ENCODE measurements around the gene PRDM12.
"Not testable (repeated sequence)": the region's sequence is repeated elsewhere in the genome, so short reads cannot be mapped to it uniquely, and the experiment has no call there.

PRDM12 gene

GRCh38 chr9:130677252-130677651 lies 12.9 kb downstream of the PRDM12 start:
- no peaks in the 10 kb centered on the region for H3K79me2 ChIP-seq (ENCODE audit: control insufficient read depth, insufficient read depth, low read length, unreplicated experiment)
- H2AFZ ChIP-seq (ENCODE audit: low read length, unreplicated experiment), result no peak overlapping the region
- H3K27me3 ChIP-seq (ENCODE audit: insufficient read depth, low read length), result 0 out of 2 replicates have a peak, but pooled peaks cover 10% of the 10 kb centered on the region
- no peak overlapping the region for H3K4me3 ChIP-seq (ENCODE audit: low read depth, low read length)
- H3K4me1 ChIP-seq (ENCODE audit: control insufficient read depth, insufficient read depth, low read length, unreplicated experiment), result peaks cover 8% of the 10 kb centered on the region
- H3K36me3 ChIP-seq (ENCODE audit: insufficient read depth, low read length), result no peaks in the 10 kb centered on the region
- no peak overlapping the region for H3K27ac ChIP-seq (ENCODE audit: low read depth, low read length)

GRCh38 chr9:130680836-130681768 lies 16.7 kb downstream of the PRDM12 start:
- Histone ChIP-seq H3K4me3 (ENCODE audit: low read depth, low read length) (peak overlapping the region; percentile 77), H3K4me1 (ENCODE audit: control insufficient read depth, insufficient read depth, low read length, unreplicated experiment) (peaks cover 9% of the 10 kb centered on the region), H2AFZ (ENCODE audit: low read length, unreplicated experiment) (peak overlapping the region; percentile 83), H3K36me3 (ENCODE audit: insufficient read depth, low read length) (no peaks in the 10 kb centered on the region), H3K27me3 (ENCODE audit: insufficient read depth, low read length) (0 out of 2 replicates have a peak, but pooled peaks cover 10% of the 10 kb centered on the region), H3K79me2 (ENCODE audit: control insufficient read depth, insufficient read depth, low read length, unreplicated experiment) (no peaks in the 10 kb centered on the region), H3K27ac (ENCODE audit: low read depth, low read length) (no peak overlapping the region)

- H2AFZ ChIP-seq (ENCODE audit: low read length, unreplicated experiment), result peak overlapping the region; percentile 71
- H3K27me3 ChIP-seq (ENCODE audit: insufficient read depth, low read length), result 0 out of 2 replicates have a peak, but pooled peaks cover 10% of the 10 kb centered on the region
- H3K36me3 ChIP-seq (ENCODE audit: insufficient read depth, low read length), result no peaks in the 10 kb centered on the region
- peak overlapping the region; percentile 76 for H3K4me3 ChIP-seq (ENCODE audit: low read depth, low read length)
- no peak overlapping the region for H3K27ac ChIP-seq (ENCODE audit: low read depth, low read length)
- H3K79me2 ChIP-seq (ENCODE audit: control insufficient read depth, insufficient read depth, low read length, unreplicated experiment), result no peaks in the 10 kb centered on the region
- H3K4me1 ChIP-seq (ENCODE audit: control insufficient read depth, insufficient read depth, low read length, unreplicated experiment), result peaks cover 9% of the 10 kb centered on the region
Measured at GRCh38 chr9:130681769-130682420, 17.5 kb downstream of the PRDM12 start.

GRCh38 chr9:130682421-130683121 lies 18.2 kb downstream of the PRDM12 start:
- Histone ChIP-seq H3K4me3 (ENCODE audit: low read depth, low read length) (peak overlapping the region; percentile 76), H3K36me3 (ENCODE audit: insufficient read depth, low read length) (no peaks in the 10 kb centered on the region), H2AFZ (ENCODE audit: low read length, unreplicated experiment) (no peak overlapping the region), H3K27me3 (ENCODE audit: insufficient read depth, low read length) (0 out of 2 replicates have a peak, but pooled peaks cover 10% of the 10 kb centered on the region), H3K4me1 (ENCODE audit: control insufficient read depth, insufficient read depth, low read length, unreplicated experiment) (peaks cover 9% of the 10 kb centered on the region), H3K79me2 (ENCODE audit: control insufficient read depth, insufficient read depth, low read length, unreplicated experiment) (no peaks in the 10 kb centered on the region), H3K27ac (ENCODE audit: low read depth, low read length) (no peak overlapping the region)

GRCh38 chr9:130685104-130685503 lies 20.7 kb downstream of the PRDM12 start:
- H2AFZ ChIP-seq (ENCODE audit: low read length, unreplicated experiment), result no peak overlapping the region
- H3K36me3 ChIP-seq (ENCODE audit: insufficient read depth, low read length), result no peaks in the 10 kb centered on the region
- H3K27ac ChIP-seq (ENCODE audit: low read depth, low read length), result no peak overlapping the region
- peaks cover 13% of the 10 kb centered on the region for H3K4me1 ChIP-seq (ENCODE audit: control insufficient read depth, insufficient read depth, low read length, unreplicated experiment)
- no peaks in the 10 kb centered on the region for H3K79me2 ChIP-seq (ENCODE audit: control insufficient read depth, insufficient read depth, low read length, unreplicated experiment)
- H3K27me3 ChIP-seq (ENCODE audit: insufficient read depth, low read length), result 0 out of 2 replicates have a peak, but pooled peaks cover 4% of the 10 kb centered on the region
- H3K4me3 ChIP-seq (ENCODE audit: low read depth, low read length), result no peak overlapping the region

- not testable (repeated sequence) for H3K27me3 ChIP-seq (ENCODE audit: insufficient read depth, low read length); H3K79me2 ChIP-seq (ENCODE audit: control insufficient read depth, insufficient read depth, low read length, unreplicated experiment); H3K4me1 ChIP-seq (ENCODE audit: control insufficient read depth, insufficient read depth, low read length, unreplicated experiment); H3K27ac ChIP-seq (ENCODE audit: low read depth, low read length); H3K4me3 ChIP-seq (ENCODE audit: low read depth, low read length); H3K36me3 ChIP-seq (ENCODE audit: insufficient read depth, low read length); H2AFZ ChIP-seq (ENCODE audit: low read length, unreplicated experiment)
Measured at GRCh38 chr9:130685945-130686344, 21.6 kb downstream of the PRDM12 start.

- Histone ChIP-seq H3K36me3 (ENCODE audit: insufficient read depth, low read length) (no peaks in the 10 kb centered on the region), H3K27me3 (ENCODE audit: insufficient read depth, low read length) (no peaks in the 10 kb centered on the region), H3K27ac (ENCODE audit: low read depth, low read length) (no peak overlapping the region), H3K4me1 (ENCODE audit: control insufficient read depth, insufficient read depth, low read length, unreplicated experiment) (peaks cover 3% of the 10 kb centered on the region), H3K79me2 (ENCODE audit: control insufficient read depth, insufficient read depth, low read length, unreplicated experiment) (no peaks in the 10 kb centered on the region), H2AFZ (ENCODE audit: low read length, unreplicated experiment) (no peak overlapping the region), H3K4me3 (ENCODE audit: low read depth, low read length) (no peak overlapping the region)
Measured at GRCh38 chr9:130687615-130688014, 23.2 kb downstream of the PRDM12 start.

GRCh38 chr9:130688072-130688471 lies 23.7 kb downstream of the PRDM12 start:
- H3K27ac ChIP-seq (ENCODE audit: low read depth, low read length), result no peak overlapping the region
- no peak overlapping the region for H2AFZ ChIP-seq (ENCODE audit: low read length, unreplicated experiment)
- no peaks in the 10 kb centered on the region for H3K36me3 ChIP-seq (ENCODE audit: insufficient read depth, low read length)
- no peaks in the 10 kb centered on the region for H3K79me2 ChIP-seq (ENCODE audit: control insufficient read depth, insufficient read depth, low read length, unreplicated experiment)
- peaks cover 3% of the 10 kb centered on the region for H3K4me1 ChIP-seq (ENCODE audit: control insufficient read depth, insufficient read depth, low read length, unreplicated experiment)
- H3K4me3 ChIP-seq (ENCODE audit: low read depth, low read length), result no peak overlapping the region
- no peaks in the 10 kb centered on the region for H3K27me3 ChIP-seq (ENCODE audit: insufficient read depth, low read length)

GRCh38 chr9:130689572-130689936 lies 25.2 kb downstream of the PRDM12 start:
- peak overlapping the region; percentile 76 for H3K4me3 ChIP-seq (ENCODE audit: low read depth, low read length)
- no peaks in the 10 kb centered on the region for H3K36me3 ChIP-seq (ENCODE audit: insufficient read depth, low read length)
- H3K27ac ChIP-seq (ENCODE audit: low read depth, low read length), result no peak overlapping the region
- H3K27me3 ChIP-seq (ENCODE audit: insufficient read depth, low read length), result no peaks in the 10 kb centered on the region
- H3K4me1 ChIP-seq (ENCODE audit: control insufficient read depth, insufficient read depth, low read length, unreplicated experiment), result peaks cover 3% of the 10 kb centered on the region
- peak overlapping the region; percentile 86 for H2AFZ ChIP-seq (ENCODE audit: low read length, unreplicated experiment)
- H3K79me2 ChIP-seq (ENCODE audit: control insufficient read depth, insufficient read depth, low read length, unreplicated experiment), result peaks cover 9% of the 10 kb centered on the region

GRCh38 chr9:130689937-130690700 lies 25.7 kb downstream of the PRDM12 start:
- Histone ChIP-seq H3K4me3 (ENCODE audit: low read depth, low read length) (peak overlapping the region; percentile 76), H2AFZ (ENCODE audit: low read length, unreplicated experiment) (peak overlapping the region; percentile 92), H3K27me3 (ENCODE audit: insufficient read depth, low read length) (no peaks in the 10 kb centered on the region), H3K36me3 (ENCODE audit: insufficient read depth, low read length) (no peaks in the 10 kb centered on the region), H3K27ac (ENCODE audit: low read depth, low read length) (no peak overlapping the region), H3K4me1 (ENCODE audit: control insufficient read depth, insufficient read depth, low read length, unreplicated experiment) (peaks cover 3% of the 10 kb centered on the region), H3K79me2 (ENCODE audit: control insufficient read depth, insufficient read depth, low read length, unreplicated experiment) (peaks cover 15% of the 10 kb centered on the region)

Data from ACC112 (cell line).